OCI-M2 (cell line): ENCODE data around the gene EVA1B.

Experiments used
- DNase-seq: peaks from one replicate; lab custom pipeline; 2025; ENCODE audit not compliant: unreplicated experiment; lab: John Stamatoyannopoulos, UW

EVA1B gene

DNA sequence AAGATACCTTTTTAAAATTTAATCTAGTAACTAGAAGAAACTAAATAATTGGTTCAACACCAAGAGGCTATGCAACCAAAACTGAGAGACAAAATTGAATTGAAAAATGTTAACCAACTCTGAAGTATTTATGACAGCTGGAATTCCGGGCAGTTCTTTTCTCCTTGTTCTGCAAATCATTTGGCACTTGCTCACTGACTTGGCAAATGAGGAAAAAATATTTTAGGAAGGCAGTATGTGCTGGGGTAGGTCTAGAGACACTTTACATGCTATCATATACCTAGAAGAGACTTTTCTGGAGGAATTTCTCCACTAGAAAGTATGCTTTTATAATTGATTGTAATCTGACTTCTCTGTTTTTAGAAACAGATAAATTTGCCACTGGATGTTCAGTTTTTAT is 39.4 kb downstream of the EVA1B start:
- no peak for DNase-seq

DNA sequence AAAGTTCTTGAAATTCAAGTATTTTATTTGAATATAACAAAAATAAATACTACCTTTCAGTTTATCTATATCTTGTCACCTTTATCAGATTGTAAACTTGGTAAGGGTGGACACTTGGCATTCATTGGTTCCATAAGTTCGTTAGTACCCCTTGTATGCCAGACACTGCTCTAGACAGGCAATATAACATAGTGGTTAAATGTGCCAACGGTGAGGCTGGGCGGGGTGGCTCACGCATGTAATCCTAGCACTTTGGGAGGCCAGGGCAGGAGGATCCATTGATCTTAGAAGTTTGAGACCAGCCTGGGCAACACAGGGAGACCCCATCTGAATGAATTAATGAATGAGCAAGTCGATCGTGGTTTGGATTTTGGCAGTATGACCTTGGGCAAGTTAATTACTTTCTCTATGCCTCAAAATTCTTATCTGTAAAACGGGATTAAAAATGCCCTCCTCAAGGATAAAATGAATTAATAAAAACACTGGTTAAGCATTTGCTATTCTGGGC is 43.6 kb downstream of the EVA1B start:
- DNase-seq, result no peak

DNA sequence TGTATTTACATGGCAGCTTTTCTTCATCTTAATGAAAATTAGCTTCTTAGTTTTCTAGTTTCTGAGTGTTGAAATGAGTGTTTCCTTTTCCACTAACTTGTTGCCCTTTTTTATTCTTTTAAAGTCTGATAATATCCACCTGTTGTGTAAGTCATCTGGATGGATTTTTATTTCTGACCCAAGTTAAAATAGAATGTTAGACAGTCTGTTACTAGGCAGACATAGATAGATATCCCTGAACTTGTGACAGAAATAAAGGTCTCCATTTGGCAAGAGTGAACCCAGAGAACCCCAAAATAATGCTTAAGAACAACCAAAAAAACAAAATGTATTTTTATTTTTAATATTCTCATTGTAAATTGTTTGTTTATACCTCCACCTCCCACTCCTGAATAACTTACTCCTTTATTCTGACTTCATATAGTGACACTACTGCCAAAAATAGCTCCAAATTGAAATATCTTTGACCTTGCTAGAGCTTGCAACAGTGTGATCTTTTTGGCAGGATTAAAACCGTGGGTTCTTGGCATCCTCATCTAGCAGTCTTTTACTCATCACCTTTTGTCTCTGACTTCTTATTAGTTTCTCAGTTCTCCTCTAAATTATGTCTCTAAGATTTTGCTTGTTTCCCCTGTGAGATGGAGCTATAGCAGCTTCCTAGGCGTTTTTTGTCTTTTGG is 44.2 kb downstream of the EVA1B start:
- DNase-seq, result no peak

DNA sequence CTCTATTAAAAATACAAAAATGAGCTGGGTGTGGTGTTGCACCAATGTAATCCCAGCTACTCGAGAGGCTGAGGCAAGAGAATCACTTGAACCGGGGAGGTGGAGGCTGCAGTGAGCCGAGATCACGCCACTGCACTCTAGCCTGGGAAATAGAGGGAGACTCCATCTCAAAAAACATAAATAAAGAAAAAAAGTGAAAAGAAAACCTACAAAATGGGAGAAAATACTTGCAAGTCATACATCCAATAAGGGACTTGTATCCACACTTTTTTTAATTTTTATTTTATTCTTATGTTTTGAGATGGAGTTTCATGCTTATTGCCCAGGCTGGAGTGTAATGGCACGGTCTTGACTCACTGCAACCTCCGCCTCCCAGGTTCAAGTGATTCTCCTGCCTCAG is 46.8 kb downstream of the EVA1B start:
- no peak for DNase-seq

DNA sequence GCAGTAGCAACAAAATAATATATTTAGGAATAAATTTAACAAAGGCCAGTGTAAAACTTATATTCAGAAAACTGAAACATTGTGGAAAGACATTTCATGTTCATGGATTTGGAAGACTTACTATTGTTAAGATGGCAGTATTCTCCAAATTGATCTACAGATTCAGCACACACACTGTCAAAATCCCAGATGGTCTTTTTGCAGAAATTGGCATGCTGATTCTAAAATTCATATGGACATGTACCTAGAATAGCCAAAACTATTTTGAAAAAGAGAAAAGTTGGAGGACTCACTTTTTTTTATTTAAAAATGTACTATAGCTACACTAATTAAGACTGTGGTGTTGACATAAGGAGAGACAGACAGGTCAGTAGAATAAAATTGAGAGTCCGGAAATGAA is 49.2 kb downstream of the EVA1B start:
- DNase-seq, result no peak

- DNase-seq, result no peak
These were observed 50.4 kb downstream of the EVA1B start for GRCh38 chr1:36273024-36273423.
